ENCODE measurements around the gene VPS37B. TPM values are rescaled to one million over a fixed set of nuclear protein-coding genes. Genes with fewer than 3 reads are reported as not detected.

VPS37B gene
- total RNA-seq, 1 experiment from 2014 or later = 37.6 TPM

DNA sequence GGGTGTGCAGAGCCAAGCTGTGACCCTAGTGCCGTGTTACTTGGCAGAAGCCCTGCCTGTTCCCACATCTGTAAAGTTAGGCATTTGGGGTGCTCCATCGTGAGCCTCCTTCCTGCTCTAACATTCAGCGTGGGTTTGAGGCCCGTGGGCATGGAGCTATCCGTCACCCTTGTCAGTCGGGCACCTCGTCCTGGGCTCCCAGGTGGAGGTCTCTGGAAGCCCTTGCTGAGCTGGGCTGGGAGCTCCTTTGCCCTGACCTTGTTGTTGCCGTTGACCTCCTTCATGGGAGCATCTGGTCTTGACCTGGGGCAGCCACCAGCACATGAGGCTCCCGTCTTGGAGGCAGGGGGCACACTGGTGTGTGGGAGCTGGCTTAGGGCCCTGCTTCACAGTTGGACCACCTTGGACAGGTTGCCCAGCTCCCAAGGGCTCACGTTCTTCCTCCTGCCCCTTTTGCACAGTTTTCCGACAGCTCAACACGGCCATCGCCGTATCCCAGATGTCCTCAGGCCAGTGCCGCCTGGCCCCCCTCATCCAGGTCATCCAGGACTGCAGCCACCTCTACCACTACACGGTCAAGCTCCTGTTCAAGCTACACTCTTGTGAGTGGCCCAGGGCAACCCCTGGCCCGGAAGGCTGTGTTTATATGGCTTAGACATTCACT lies 42.2 kb downstream of the VPS37B start:
- H3K4me3 Mint-ChIP-seq (ENCODE audit: unreplicated experiment) = no peak overlapping the region
- no peaks in the 10 kb centered on the region for H3K27me3 Mint-ChIP-seq (ENCODE audit: insufficient read depth, unreplicated experiment)
- H3K27ac Mint-ChIP-seq (ENCODE audit: low read depth, unreplicated experiment) = no peak overlapping the region
- no peak for TF ChIP-seq CTCF (IDR thresholded peaks at IDR 0.05; ENCODE audit: unreplicated experiment)
- H3K36me3 Mint-ChIP-seq (ENCODE audit: insufficient read depth, unreplicated experiment) = no peaks in the 10 kb centered on the region
- CTCF ChIA-PET = interaction anchor here (0.9 to 1.2 kb wide), 4 partner anchors 12 to 190 kb away, joined by 3 to 6 read pairs (median 4); no protein-coding TSS in a partner anchor
- no peak for DNase-seq (ENCODE audit: unreplicated experiment)
- no TSS peak for BruUV-seq (replicated peaks)
- intact Hi-C loops (cut with micrococcal nuclease) = no loop called here
- H3K9me3 Mint-ChIP-seq (ENCODE audit: unreplicated experiment) = no peaks in the 10 kb centered on the region
- POLR2A ChIA-PET = interaction anchor here (0.7 to 1.3 kb wide), 2 partner anchors 21 to 838 kb away, joined by 3 to 4 read pairs; no protein-coding TSS in a partner anchor
- H3K4me1 Mint-ChIP-seq (ENCODE audit: insufficient read depth, unreplicated experiment) = peaks cover 10% of the 10 kb centered on the region

DNA sequence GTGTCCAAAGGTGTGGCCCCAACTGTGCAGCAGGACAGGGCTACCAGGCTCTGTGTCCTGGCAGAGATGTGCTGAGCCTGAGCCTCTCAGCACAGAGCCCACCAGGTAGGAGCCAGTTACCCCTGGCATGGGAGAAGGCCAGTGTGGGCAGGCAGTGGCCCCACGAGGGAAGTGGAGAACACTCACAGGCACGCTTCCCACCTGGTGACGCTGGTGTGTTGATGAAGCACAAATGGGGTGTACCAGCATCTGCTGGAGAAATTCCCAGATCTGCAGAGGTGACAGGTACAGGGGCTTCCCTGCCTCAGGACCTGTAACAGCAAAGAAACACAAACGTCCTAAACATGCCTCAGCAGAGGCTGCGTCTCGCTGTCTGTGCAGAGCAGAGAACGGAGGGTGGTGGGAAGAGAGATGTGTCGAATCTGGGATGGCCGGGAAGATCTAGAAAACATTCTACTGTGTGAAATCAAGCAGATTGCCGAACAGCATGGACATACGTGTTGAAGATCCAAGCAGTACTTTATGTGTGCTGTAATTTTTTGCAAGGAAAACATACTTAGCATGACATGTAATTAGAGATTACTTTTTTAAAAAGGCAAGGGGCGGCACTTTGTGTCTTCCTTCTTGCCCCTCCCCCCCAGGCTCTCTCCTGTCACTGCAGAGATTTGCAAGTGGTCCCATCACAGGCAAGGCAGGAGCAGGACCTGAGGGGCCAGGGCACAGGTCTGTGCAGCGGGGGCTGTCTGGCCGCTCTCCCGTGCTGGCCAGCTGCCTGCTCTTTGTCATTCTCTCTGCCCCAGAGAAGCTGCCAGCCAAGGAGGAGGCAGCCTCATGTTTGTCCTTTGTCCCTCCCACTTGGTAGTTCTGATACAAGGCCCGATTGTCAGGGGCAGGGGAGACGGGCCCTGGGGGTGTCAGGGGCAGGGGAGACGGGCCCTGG lies 43.3 kb downstream of the VPS37B start:
- no peak for DNase-seq (ENCODE audit: unreplicated experiment)
- Mint-ChIP-seq H3K36me3 (ENCODE audit: insufficient read depth, unreplicated experiment) (no peaks in the 10 kb centered on the region), H3K27me3 (ENCODE audit: insufficient read depth, unreplicated experiment) (no peaks in the 10 kb centered on the region), H3K4me3 (ENCODE audit: unreplicated experiment) (peak overlapping the region; percentile 28), H3K9me3 (ENCODE audit: unreplicated experiment) (no peaks in the 10 kb centered on the region), H3K27ac (ENCODE audit: low read depth, unreplicated experiment) (peak overlapping the region; percentile 81), H3K4me1 (ENCODE audit: insufficient read depth, unreplicated experiment) (peaks cover 10% of the 10 kb centered on the region)
- no peak for TF ChIP-seq CTCF (IDR thresholded peaks at IDR 0.05; ENCODE audit: unreplicated experiment)
- BruUV-seq (replicated peaks) = no TSS peak
- intact Hi-C loops (cut with micrococcal nuclease) = no loop called here
- ChIA-PET CTCF (interaction anchor here (0.6 to 0.9 kb wide), 3 partner anchors 11 to 192 kb away, joined by 3 to 4 read pairs (median 4); no protein-coding TSS in a partner anchor), POLR2A (interaction anchor here (0.6 to 1.5 kb wide), 3 partner anchors 8 to 59 kb away, joined by 3 to 5 read pairs (median 5); no protein-coding TSS in a partner anchor)

GRCh38 chr12:122851820-122852219 lies 44.1 kb downstream of the VPS37B start:
- Mint-ChIP-seq H3K4me3 (ENCODE audit: unreplicated experiment) (peak overlapping the region; percentile 28), H3K9me3 (ENCODE audit: unreplicated experiment) (no peaks in the 10 kb centered on the region), H3K27ac (ENCODE audit: low read depth, unreplicated experiment) (peak overlapping the region; percentile 81), H3K27me3 (ENCODE audit: insufficient read depth, unreplicated experiment) (no peaks in the 10 kb centered on the region), H3K36me3 (ENCODE audit: insufficient read depth, unreplicated experiment) (no peaks in the 10 kb centered on the region), H3K4me1 (ENCODE audit: insufficient read depth, unreplicated experiment) (peaks cover 10% of the 10 kb centered on the region)
- no peak for TF ChIP-seq CTCF (IDR thresholded peaks at IDR 0.05; ENCODE audit: unreplicated experiment)
- CTCF ChIA-PET = interaction anchor here (1.5 kb wide), 1 partner anchor 9 kb away, joined by 5 read pairs; no protein-coding TSS in a partner anchor
- intact Hi-C loops (cut with micrococcal nuclease) = no loop called here
- peak; percentile 86 for DNase-seq (ENCODE audit: unreplicated experiment)
- BruUV-seq (replicated peaks) = no TSS peak
- POLR2A ChIA-PET = interaction anchor here (1.1 to 1.5 kb wide), 2 partner anchors 9 to 59 kb away, joined by 3 to 5 read pairs; no protein-coding TSS in a partner anchor

Data from MCF 10A (cell line).